Activated T-cell treated with anti-CD3 and anti-CD28 coated beads for 48 hours (primary cell): ENCODE data around the gene TAMALIN.

Experiments
- DNase-seq: peaks from one replicate; pipeline ENCODE4 v3.0.0-alpha.2; 2020; ENCODE audit warnings: low read depth

TAMALIN gene

GRCh38 chr12:51984657-51985056, 22.1 kb upstream of the TAMALIN start:
- no peak for DNase-seq

DNA sequence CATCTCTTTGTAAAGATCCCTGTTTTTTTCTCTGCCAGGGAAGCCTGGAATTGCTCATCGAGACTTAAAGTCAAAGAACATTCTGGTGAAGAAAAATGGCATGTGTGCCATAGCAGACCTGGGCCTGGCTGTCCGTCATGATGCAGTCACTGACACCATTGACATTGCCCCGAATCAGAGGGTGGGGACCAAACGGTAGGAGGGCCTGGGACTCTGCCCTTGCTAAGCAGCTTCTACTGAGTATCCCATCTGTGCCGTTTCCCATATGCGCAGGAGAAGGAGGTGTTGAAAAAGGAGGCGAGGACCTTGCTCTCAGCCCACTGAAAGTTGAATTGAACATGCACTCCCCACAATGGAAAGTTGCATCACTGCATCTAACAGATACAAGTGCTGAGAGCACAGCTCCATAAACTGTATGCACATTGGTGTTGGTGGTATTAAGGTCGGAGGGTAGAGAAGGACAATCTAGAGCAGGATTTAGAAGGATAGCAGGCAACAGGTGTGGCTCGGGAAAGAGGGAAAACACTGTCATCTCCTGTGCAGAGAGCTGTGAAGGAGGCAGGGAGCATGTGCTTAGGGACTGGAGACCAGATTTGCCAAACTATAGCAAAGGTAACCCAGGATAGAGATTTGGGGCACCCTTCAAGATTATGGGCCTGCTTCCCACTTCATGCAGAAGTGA, 21.5 kb upstream of the TAMALIN start:
- no peak for DNase-seq

GRCh38 chr12:51986834-51987233, 19.9 kb upstream of the TAMALIN start:
- DNase-seq, result no peak

GRCh38 chr12:51992246-51992645, 14.5 kb upstream of the TAMALIN start:
- no peak for DNase-seq

GRCh38 chr12:51994539-51994820, 12.3 kb upstream of the TAMALIN start:
- no peak for DNase-seq

DNA sequence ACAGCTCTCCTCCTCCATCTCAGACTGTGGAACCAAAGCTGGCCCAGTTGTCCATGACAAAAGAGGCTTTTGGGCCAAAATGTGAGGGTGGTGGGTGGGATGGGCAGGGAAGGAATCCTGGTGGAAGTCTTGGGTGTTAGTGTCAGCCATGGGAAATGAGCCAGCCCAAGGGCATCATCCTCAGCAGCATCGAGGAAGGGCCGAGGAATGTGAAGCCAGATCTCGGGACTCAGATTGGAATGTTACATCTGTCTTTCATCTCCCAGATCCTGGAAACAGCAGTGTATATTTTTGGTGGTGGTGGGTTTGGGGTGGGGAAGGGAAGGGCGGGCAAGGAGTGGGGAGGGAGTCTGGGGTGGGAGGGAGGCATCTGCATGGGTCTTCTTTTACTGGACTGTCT, 11.8 kb upstream of the TAMALIN start:
- no peak for DNase-seq

DNA sequence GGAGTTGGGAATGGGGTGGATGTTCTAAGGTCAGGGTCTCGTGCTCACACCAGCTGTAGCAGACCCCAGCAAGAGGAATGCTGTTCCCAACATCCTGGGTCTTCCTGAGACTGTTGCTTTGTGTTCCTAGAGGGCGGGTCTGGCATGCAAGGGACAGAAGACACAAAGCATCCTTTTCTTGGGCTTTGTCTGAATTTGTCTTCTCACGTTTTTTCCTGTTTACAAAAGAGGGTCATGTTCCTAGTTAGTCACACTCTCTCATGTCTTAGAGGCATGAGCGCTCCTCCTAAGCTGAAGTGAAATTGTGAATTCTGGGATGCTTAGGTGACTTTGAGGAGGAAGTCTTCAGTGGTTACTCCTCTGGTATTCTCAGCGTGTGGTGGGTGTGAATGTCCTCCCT, 9.6 kb upstream of the TAMALIN start:
- no peak for DNase-seq

- DNase-seq, result no peak
These were observed 3.7 kb upstream of the TAMALIN start for GRCh38 chr12:52003016-52003550.

DNA sequence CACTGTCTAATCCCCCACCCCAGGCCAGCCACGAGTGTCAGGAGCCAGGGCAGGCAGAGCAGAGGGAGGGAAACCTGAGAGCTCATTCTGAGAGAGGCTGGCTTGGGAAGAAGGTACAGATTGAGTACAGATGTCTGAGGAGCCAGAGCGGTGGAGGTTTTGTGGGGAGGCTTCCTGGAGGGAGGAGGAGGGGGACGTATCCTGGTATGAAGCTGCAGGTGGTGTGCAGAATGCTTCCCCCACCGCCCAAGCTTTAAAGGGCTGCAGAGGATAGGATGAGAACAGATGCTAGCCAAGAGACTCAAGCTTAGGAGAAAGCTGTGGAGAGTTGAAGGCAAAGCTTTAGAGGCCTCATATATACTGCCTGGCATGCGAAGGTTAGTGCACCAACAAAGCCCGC, 3.2 kb upstream of the TAMALIN start:
- DNase-seq, result no peak

GRCh38 chr12:52004042-52004648, 2.6 kb upstream of the TAMALIN start:
- no peak for DNase-seq

- no peak for DNase-seq
These were observed 1.4 kb upstream of the TAMALIN start for GRCh38 chr12:52005218-52005902.

GRCh38 chr12:52005903-52006703, 643 bp upstream of the TAMALIN start:
- no peak for DNase-seq

DNA sequence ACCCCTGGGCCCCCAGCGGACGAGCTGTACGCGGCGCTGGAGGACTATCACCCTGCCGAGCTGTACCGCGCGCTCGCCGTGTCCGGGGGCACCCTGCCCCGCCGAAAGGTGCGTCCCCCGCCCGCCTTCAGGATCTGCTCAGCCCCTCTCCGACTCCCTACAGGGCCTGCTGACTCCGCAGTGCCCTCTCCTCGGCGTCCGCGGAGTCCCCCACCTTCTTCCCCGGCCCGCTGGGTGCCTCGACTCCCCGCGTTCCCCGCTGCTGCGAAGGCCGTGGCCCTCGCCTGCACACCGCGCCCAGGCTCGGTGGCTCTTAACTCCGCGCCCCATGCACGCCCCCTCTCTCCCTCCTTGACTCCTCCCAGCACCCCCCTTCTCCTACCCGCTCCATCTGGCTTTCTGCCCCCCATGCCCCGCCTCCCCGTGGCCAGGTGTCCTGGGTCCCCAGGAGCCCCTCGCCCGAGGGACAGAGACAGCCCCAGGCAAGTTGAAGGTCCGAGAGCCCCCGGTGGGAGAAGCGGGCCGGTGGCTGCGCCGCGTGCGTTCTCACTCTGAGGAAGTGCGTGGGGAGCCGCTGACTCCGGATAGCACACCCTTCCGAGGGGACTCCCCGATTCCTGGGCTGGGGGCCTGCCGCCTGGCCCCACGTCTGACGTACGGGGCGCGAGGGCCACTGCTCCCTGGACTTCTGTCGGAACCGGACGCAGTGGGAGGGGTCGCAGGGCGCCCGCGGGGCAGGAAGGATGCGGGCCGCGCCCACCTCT, 594 bp downstream of the TAMALIN start:
- DNase-seq, result peak; percentile 45

DNA sequence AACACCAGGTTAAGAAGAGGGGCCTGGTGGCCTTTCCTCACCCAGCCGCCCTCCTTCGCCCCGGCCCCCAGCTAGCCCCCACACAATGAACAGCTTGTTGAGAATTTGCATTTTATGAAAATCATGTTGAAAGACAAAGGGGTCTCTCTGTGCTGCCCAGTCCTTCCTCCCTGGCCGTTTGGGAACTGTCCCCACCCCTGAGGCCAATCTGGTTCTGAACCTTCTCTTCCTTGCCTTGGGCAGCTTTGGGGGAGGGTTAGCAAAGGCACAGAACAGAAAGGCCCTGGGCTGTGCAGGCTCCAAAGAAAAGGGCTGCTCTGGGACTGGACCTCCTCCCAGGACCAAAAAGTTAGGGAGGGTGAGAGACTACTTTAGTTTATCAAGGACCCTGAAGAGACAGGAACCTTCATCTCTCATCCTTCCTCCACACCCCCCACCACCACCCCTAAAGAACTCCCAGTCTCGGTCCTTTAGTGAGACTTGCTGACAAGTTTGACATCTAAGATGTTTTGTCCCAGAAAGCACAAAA, 1.3 kb downstream of the TAMALIN start:
- no peak for DNase-seq

DNA sequence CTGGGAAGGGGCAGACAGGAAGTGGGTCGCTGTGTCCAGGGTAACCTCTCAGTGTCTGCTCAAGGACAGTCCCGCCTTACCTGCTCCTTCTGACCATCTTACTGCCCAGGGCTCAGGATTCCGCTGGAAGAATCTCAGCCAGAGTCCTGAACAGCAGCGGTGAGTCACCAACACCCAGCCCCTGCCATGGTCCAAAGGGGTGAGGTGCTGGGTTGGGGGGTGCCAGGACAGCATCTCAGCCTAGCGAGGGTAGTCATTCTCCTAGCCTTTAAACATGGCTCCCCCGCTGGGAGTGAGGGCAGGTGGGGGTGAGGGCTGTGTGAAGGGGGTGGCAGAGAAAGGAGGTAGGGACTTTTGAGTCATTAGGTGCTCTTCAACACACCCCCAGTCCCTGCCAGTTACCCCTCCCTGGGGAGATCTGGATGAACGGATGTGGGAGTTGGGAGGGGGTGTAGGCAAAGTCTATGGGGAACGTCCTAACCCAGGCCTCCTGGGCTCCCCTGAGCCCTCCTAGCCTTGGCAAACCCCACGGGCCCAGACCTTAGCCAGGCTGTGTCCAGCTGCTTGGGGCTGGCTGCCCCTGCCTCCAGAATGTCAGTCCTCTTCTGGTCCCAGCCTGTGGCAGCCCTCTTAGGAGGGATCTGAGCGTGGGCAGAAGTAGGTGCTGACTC, 2.5 kb downstream of the TAMALIN start:
- no peak for DNase-seq

DNA sequence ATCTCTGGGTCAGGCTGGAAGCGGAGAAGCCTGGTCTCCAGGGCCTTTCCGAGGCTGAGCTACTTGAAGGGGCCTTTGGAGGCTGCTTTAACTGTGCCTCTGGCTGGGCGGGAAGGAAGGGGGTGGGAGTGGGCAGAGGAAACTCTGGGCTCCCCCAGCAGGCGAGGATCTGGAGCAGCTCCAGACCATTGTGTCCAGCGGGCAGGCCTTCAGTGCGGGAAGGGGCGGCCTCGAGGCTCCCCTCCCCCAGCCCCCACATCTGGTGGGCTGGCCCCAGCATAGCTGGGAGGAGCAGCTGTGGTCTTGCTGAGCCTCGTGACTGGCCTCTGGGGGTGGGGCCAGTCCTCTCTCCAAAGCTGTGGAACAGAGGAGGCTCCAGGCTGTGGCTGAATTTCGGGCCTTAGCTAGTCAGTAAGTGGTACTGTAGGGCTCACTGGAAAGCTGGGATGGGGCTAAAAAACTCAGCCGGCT, 3.4 kb downstream of the TAMALIN start:
- DNase-seq, result no peak

- DNase-seq, result no peak
These were observed 4.2 kb downstream of the TAMALIN start for GRCh38 chr12:52010692-52011601.

DNA sequence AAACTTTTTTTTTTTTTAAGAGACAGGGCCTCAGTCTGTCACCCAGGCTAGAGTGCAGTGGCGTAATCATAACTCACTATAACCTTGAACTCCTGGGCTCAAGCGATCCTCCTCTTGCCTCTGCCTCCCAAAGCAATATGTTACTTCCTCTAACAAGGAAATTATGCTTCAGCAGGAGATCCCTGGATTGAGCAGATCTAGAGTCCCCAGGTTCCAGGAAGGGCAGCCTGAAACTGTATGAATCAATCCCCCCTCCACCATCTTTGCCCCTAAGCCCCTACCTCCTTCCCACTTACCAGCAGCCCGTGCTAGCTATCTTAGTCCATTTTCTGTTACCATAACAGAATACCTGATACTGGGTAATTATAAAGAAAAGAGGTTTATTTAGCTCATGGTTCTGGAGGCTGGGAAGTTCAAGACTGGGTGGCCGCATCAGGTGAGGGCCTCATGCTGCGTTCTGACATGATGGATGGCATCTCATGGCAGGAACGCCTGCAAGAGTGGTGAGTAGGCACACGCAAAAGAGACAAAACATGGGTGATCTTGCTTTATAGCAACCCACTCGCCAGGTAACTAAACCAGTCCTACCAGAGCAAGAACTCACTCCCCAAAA, 5.0 kb downstream of the TAMALIN start:
- no peak for DNase-seq

DNA sequence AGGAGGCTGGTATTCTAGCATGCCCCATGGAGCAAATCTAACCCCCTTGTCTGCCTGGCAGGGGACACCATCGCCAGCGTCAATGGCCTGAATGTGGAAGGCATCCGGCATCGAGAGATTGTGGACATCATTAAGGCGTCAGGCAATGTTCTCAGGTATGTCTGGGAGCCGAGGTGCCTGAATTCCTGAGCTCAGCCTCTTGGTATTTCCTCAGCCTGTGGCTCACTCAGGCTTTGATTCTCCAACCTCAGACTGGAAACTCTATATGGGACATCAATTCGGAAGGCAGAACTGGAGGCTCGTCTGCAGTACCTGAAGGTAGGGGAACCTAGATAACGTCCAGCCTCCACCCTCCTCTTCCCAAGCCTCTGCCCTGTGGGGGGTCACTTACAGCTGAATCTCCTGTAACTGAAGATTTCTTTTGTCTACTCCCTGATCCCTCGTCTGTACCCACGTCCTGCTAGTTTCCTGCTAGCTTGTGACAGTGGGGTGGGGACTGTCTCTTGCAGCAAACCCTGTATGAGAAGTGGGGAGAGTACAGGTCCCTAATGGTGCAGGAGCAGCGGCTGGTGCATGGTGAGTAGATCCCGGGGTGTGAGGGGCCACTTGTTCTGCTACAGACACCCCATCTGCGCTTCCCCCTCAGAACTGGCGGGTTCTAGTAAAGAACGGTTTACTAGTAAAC, 7.0 kb downstream of the TAMALIN start:
- DNase-seq, result no peak
